Stomach (tissue), 9 donors: ENCODE measurements around the gene CPHXL. TPM values are rescaled to one million over a fixed set of nuclear protein-coding genes. Genes with fewer than 3 reads are reported as not detected.

Source experiments
- DNase-seq, 2 donors: peaks; one replicate each; pipeline versions ENCODE4 v3.0.0 to v3.0.0-alpha.2; 2013 to 2019
- H3K27ac ChIP-seq, 5 donors: fragments of 200-600 bp in 4 of 5; sonication (generic) in 4 of 5; one replicate each; pipeline ENCODE4 v1.5.1; 2013 to 2019; ENCODE audit warnings: mild to moderate bottlenecking in 1 of 5, moderate library complexity in 1 of 5
- H3K27me3 ChIP-seq, 3 donors: fragments of 200-600 bp; sonication (generic); one replicate each; pipeline ENCODE4 v1.5.1; 2017 to 2019; ENCODE audit warnings: mixed run types in 1 of 3
- H3K36me3 ChIP-seq, 4 donors: fragments of 200-600 bp; sonication (generic); 1 replicate in 3 of 4; 2 replicates in 1 of 4; pipeline ENCODE4 v1.5.1; 2016 to 2019
- H3K4me1 ChIP-seq, 4 donors: fragments of 200-600 bp; sonication (generic); one replicate each; pipeline ENCODE4 v1.5.1; 2016 to 2019
- H3K4me3 ChIP-seq, 4 donors: fragments of 200-600 bp; sonication (generic) in 3 of 4; one replicate each; pipeline ENCODE4 v1.5.1; 2016 to 2019; ENCODE audit warnings: mild to moderate bottlenecking in 1 of 4
- H3K9me3 ChIP-seq, 4 donors: fragments of 200-600 bp; sonication (generic); one replicate each; pipeline ENCODE4 v1.5.1; 2016 to 2019
- CTCF ChIP-seq, 7 experiments: fragments of 450-650 bp in 4 of 7; fragments of 200-600 bp in 3 of 7; sonication (generic) in 3 of 7; IDR thresholded peaks; one replicate each; pipeline ENCODE4 v1.5.1; 2016 to 2019; ENCODE audit warnings: antibody characterized with exemption in 7 of 7, control low read depth in 2 of 7, mild to moderate bottlenecking in 1 of 7
- EP300 ChIP-seq: sonication (generic); formaldehyde crosslinking; IDR thresholded peaks from one replicate; pipeline ENCODE4 v1.6.1; 2017; ENCODE audit warnings: antibody characterized with exemption
- POLR2A ChIP-seq, 4 donors: fragments of 450-650 bp; IDR thresholded peaks; one replicate each; pipeline ENCODE4 v1.6.1; 2016; ENCODE audit warnings: antibody characterized with exemption in 4 of 4, control low read depth in 2 of 4, mild to moderate bottlenecking in 1 of 4, moderate library complexity in 1 of 4
- POLR2AphosphoS5 ChIP-seq, 3 donors: sonication (generic); formaldehyde crosslinking; IDR thresholded peaks; one replicate each; pipeline ENCODE4 v1.6.1; 2016; ENCODE audit warnings: antibody characterized with exemption in 3 of 3
- WGBS, 5 donors: extraction: QIAGEN DNeasy Blood & Tissue Kit in 3 of 5; methylation state at CpG; one replicate each; pipeline versions ENCODE4 v1.1.5 to v1.1.7; 2013 to 2018; 5-methylcytosine and 5-hydroxymethylcytosine counted together
- intact Hi-C: fragments of 100-400 bp; cut with DNase I; formaldehyde crosslinking; loops from one replicate; pipeline ENCODE4 v1.15.1; 2023; ENCODE audit warnings: low total_unique reads
- polyA plus RNA-seq, 3 donors: library from polyadenylated mRNA; stranded (reverse); fragments of 200-250 nt; gene quantifications; one replicate each; pipeline ENCODE4 v1.2.3, GENCODE V29; 2013
- total RNA-seq, 5 donors: library from RNA; depleted of rRNA; stranded (reverse); fragments of >200 nt; gene quantifications; one replicate each; pipeline versions ENCODE4 v1.1.0 to v1.2.3, GENCODE V29; 2014 to 2016
- donor health status: healthy with polysubstance abuse.
- donor health status: Bipolar disorder and iron deficiency.
- donor health status: healthy.

CPHXL gene
- total and polyA plus RNA-seq, 8 donors = not detected

GRCh38 chr16:75763204-75763603 lies 36.9 kb upstream of the CPHXL start:
- Histone ChIP-seq H3K9me3 (no peaks in the 10 kb centered on the region), H3K36me3 (no peaks in the 10 kb centered on the region), H3K4me3 (no peak overlapping the region), H3K27me3 (no peaks in the 10 kb centered on the region), H3K4me1 (no peaks in the 10 kb centered on the region), H3K27ac (no peak overlapping the region)
- intact Hi-C loops = no loop called here
- peak in 1 of 2 donors; percentile 11 for DNase-seq
- 58 to 82% (median 80%) methylated on average over 3 of the region's 3 CpGs for WGBS, 5 donors
- TF ChIP-seq POLR2A (IDR thresholded peaks at IDR 0.05) = no peak
- no peak for TF ChIP-seq CTCF (IDR thresholded peaks at IDR 0.05)
- TF ChIP-seq POLR2AphosphoS5 (IDR thresholded peaks at IDR 0.05) = no peak
- TF ChIP-seq EP300 = no peak

GRCh38 chr16:75762746-75763145 lies 36.5 kb upstream of the CPHXL start:
- Histone ChIP-seq H3K36me3 (no peaks in the 10 kb centered on the region), H3K27ac (no peak overlapping the region), H3K9me3 (no peaks in the 10 kb centered on the region), H3K4me1 (no peaks in the 10 kb centered on the region), H3K27me3 (no peaks in the 10 kb centered on the region), H3K4me3 (no peak overlapping the region)
- TF ChIP-seq CTCF (IDR thresholded peaks at IDR 0.05) (no peak), POLR2AphosphoS5 (IDR thresholded peaks at IDR 0.05) (no peak), POLR2A (IDR thresholded peaks at IDR 0.05) (no peak), EP300 (no peak)
- 66 to 77% (median 71%) methylated on average over 2 of the region's 2 CpGs for WGBS, 5 donors
- no peak for DNase-seq
- intact Hi-C loops = no loop called here

GRCh38 chr16:75761108-75761507 lies 34.8 kb upstream of the CPHXL start:
- H3K27me3 ChIP-seq = no peaks in the 10 kb centered on the region
- TF ChIP-seq POLR2A (IDR thresholded peaks at IDR 0.05) (no peak), POLR2AphosphoS5 (IDR thresholded peaks at IDR 0.05) (no peak), CTCF (IDR thresholded peaks at IDR 0.05) (no peak), EP300 (no peak)
- no peaks in the 10 kb centered on the region for H3K4me1 ChIP-seq
- H3K9me3 ChIP-seq = no peaks in the 10 kb centered on the region
- intact Hi-C loops = no loop called here
- 77 to 84% (median 78%) methylated on average over 7 of the region's 7 CpGs for WGBS, 5 donors
- no peaks in the 10 kb centered on the region for H3K36me3 ChIP-seq
- DNase-seq = no peak
- no peak overlapping the region for H3K27ac ChIP-seq
- H3K4me3 ChIP-seq = no peak overlapping the region

GRCh38 chr16:75760018-75760519 lies 33.8 kb upstream of the CPHXL start:
- Histone ChIP-seq H3K9me3 (no peaks in the 10 kb centered on the region), H3K27ac (no peak overlapping the region), H3K27me3 (no peaks in the 10 kb centered on the region), H3K4me3 (no peak overlapping the region), H3K4me1 (no peaks in the 10 kb centered on the region), H3K36me3 (no peaks in the 10 kb centered on the region)
- intact Hi-C loops = no loop called here
- no peak for DNase-seq
- WGBS, 5 donors = 26 to 40% (median 32%) methylated on average over 2 of the region's 2 CpGs
- TF ChIP-seq CTCF (IDR thresholded peaks at IDR 0.05) (no peak), POLR2AphosphoS5 (IDR thresholded peaks at IDR 0.05) (no peak), EP300 (no peak), POLR2A (IDR thresholded peaks at IDR 0.05) (no peak)
